ENCODE data around the gene ACP5. TPM values are rescaled to one million over a fixed set of nuclear protein-coding genes. Genes with fewer than 3 reads are reported as not detected.

Gene ACP5
- total RNA-seq, result 0.39 and 1.2 TPM in 2 replicates

DNA sequence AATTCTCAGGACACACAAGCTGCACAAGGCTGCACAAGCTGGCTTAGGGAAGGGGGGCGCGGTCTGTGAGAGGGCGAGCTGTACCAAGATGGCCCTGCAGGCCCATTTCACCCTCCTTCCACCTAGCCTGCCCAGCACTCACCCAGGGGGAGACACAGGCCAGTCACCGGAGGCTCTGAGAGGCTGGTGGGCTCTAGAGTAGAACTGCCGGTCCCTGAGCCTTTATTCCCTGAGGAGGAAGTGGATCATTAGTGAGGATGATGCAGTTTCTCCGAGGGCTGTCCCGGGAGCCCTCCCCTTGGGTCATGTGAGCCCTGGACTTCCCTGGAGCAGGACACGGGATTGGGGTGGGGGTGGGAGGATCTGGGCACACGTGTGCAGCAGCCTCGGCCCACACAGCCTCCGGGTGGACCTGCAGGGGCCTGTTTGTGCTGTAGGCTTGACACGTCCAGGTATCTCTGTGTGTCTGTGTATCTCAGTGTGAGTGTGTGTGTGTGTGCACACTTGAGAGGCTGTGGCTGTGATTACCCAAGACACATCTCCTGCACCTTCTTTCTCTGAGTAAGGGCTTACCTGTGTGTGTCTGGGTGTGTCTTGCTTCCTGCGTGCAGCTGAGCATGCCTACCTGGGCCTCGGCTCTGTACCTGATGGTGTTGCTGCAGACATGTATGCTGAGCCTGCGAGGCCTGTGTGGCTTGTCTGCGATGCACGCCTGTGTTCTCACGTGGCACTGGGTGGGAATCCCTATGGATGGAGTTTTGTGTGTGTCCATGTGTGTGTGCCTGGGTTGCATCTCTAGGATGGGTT lies at the start of gene ACP5:
ACP5 (minus strand) TSS at position 195 of the 807 bp plus-strand sequence. CDS start 328 bp downstream, outside the sequence.

DNA sequence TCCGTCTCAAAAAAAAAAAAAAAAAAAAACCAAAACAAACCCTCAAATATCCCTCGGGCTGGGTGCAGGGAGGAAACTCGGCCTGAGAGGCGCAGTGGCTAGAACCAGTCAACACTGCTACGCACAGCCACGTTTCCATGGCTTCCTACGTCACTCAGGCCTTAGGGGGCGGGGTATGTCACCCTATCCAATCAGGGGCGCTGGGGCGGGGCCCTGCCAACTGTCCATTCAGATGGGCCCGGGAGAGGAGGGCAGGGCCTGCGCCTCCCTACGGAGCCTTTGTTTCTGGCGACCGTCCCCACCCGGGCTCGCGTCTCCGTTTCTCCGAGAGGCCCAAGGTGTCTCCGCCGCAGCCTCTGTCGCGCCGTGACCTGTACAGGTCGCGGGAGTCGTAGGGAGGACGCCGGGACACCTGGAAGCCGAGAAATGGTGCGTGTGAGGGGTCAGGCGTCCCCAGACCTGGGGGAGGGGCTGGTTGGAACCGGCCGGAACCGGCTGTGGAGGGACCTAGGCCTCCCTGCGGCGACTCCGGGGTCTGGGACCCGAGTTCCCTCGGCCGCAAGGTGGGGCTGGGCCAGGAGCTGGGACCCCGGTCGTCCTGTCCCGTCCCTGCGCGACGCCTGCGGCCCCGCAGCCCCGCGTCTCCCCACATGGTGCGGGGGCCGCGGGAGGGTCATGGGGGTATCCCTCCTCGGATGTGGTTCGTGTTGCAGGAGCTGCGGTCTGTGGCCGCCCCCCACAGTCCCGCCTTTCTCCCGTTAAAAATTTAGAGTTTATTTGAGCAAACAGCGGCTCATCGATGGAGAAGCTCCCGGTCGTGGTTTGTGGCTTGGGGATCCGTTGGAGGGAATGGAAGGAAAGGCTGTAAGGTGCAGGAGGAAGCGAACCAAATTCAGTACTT lies 20.0 kb upstream of the ACP5 start, which contains the start of gene ZNF627:
ZNF627 (plus strand) TSS at position 282 of the 901 bp plus-strand sequence; CDS start at position 427, 145 bp downstream.

DNA sequence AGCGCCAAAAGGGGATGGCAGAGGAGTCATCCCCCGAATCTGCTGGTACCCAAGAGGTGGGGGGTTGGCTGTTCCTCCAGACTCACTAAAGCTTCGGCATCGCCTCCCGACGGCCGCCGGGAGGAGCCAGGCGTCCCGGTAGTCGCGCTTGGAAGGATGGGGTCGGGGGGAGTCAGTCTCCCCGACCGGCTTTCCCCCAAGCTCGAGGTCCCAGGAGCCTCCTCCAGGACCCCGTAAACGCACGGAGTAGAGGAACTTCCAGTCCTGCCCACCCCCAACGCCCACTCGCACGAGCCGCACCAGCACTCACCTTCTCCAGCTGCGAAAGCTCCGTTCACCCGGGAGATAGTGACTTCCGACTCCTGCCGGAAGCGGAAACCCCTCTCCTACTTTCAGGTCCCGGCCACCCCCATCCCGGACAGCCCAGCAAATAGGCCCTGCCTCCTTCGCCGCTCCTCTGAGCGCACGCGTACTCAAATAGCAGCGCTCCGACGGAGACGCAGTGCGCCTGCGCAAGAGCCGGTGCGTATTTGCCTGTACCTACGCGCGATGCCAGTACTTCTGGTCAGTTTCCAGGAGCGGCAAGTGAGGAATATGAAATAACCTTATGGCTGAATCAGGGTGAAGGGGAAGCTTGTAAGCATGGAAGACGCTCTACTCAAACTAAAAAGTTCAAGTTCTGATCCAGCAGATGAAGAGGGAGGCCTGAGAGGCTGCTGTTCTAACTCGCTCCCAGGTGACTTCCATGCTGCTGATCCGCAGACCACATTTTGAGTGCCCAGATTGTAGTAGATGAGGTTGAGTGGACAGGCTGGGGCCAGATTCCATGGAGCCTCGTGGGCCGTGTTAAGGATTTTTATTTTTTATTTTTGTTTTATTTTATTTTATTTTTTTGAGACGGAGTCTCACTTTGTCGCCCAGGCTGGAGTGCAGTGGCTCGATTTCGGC lies 18.3 kb downstream of the ACP5 start, which contains the start of gene ELOF1:
ELOF1 (minus strand) TSS at position 350 of the 948 bp plus-strand sequence. CDS start 4,883 bp downstream, outside the sequence.

DNA sequence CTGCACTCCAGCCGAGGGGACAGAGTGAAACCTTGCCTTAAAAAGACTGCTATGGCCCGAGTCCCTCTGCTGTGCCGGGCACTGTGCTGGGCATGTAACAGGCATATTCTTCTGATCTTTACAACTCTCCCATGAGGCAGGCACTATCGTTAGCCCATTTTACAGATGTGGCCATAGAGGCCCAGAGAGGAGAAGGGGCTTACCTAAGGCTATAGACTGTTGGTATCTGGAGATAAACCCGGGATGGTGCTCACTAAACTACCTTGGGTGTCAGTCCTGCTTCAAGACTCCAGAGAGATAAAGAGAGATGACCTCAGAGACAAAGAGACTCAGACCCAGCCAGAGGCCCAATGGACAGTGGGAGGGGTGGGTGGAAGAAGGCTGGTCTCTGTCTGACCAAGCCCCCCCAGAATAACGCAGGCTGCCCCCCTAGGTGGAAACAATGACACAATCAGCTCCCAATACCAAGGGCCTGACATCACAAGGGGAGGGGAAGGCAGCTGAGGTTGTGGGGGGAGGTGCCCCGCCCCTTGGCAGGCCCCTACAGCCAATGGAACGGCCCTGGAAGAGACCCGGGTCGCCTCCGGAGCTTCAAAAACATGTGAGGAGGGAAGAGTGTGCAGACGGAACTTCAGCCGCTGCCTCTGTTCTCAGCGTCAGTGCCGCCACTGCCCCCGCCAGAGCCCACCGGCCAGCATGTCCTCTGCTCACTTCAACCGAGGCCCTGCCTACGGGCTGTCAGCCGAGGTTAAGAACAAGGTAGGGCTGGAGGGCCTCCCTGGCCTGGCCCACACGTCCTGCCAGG lies 39.0 kb downstream of the ACP5 start, which contains the start of gene CNN1:
CNN1 (plus strand) TSS at position 620 of the 805 bp plus-strand sequence; CDS start at position 697, 77 bp downstream.

DNA sequence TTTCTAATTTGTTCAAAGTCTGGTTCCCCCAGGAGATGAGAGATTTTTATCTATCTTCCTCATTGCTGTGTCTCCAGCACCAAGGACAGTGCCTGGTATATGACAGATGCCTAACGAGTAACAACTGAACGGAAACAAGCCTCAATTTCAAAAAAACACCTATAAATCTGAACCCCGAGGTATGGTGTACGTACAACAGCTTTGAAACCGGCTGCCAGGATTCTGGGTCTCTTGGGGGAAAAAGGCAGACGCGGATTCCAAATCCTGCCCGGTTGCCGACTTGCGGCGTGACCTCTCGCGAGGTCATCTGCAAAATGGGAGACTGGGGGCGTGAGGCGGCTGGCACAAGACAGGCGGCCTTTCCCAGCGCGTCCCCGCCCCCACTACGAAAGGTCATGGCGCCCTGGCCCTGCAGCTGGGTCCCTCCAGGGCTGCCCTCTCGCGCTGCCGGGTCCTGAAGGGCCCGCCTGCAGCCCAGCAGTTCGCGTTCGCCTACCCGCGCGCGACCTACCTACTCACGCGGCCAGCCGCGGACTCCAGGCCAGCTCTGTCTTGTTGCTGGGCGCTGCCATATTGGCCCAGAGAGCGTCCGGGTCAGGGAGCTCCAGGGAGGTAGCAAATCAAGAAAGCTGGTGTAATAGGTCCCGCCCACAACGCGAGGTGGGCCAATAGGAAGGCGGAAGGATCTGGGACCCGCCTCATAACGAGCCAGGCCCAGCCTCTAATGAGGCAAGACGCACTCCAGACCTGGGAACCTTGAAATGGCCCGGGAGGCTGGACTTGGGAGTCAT lies 48.7 kb downstream of the ACP5 start, which contains the start of gene ECSIT:
ECSIT (minus strand) TSS at position 584 of the 791 bp plus-strand sequence. CDS start 9,964 bp downstream, outside the sequence.

Other genes starting within 250 kb of the ACP5 start
- gene RAB3D, start 238.0 kb downstream of the ACP5 start, total RNA-seq, result 17.8 and 24.6 TPM in 2 replicates
- 168 and 174 TPM in 2 replicates for gene TMEM205, start 231.4 kb downstream of the ACP5 start, total RNA-seq
- gene CCDC159, start 231.1 kb downstream of the ACP5 start, total RNA-seq, result 10.3 and 28.4 TPM in 2 replicates
- gene PLPPR2, start 222.2 kb downstream of the ACP5 start, total RNA-seq, result 8.4 and 17.1 TPM in 2 replicates
- 2.5 and 3.9 TPM in 2 replicates for gene SWSAP1, start 203.0 kb downstream of the ACP5 start, total RNA-seq
- 6.9 and 7.4 TPM in 2 replicates for gene EPOR, start 193.3 kb downstream of the ACP5 start, total RNA-seq
- 0.67 and 0.94 TPM in 2 replicates for gene RGL3, start 158.3 kb downstream of the ACP5 start, total RNA-seq
- gene ODAD3, start 142.5 kb downstream of the ACP5 start, total RNA-seq, result 0.05 and 0.60 TPM in 2 replicates
- 167 and 174 TPM in 2 replicates for gene PRKCSH, start 142.0 kb downstream of the ACP5 start, total RNA-seq
- gene ELAVL3, start 96.6 kb downstream of the ACP5 start, total RNA-seq, result not detected in 2 replicates
- 5.1 and 9.3 TPM in 2 replicates for gene ZNF653, start 71.8 kb downstream of the ACP5 start, total RNA-seq
- 54.2 and 56.5 TPM in 2 replicates for gene ECSIT, start 48.5 kb downstream of the ACP5 start, total RNA-seq
- gene CNN1, start 38.8 kb downstream of the ACP5 start, total RNA-seq, result 0.20 TPM in 1 of 2 replicates, not detected in the other
- 29.0 and 36.3 TPM in 2 replicates for gene ELOF1, start 18.4 kb downstream of the ACP5 start, total RNA-seq
- 7.1 and 8.8 TPM in 2 replicates for gene ZNF627, start 19.8 kb upstream of the ACP5 start, total RNA-seq
- gene ZNF823, start 161.3 kb upstream of the ACP5 start, total RNA-seq, result 7.4 and 8.0 TPM in 2 replicates
- gene ZNF441, start 189.4 kb upstream of the ACP5 start, total RNA-seq, result 2.8 and 3.0 TPM in 2 replicates
- gene ZNF491, start 220.9 kb upstream of the ACP5 start, total RNA-seq, result 0.64 and 1.4 TPM in 2 replicates
- gene ZNF440, start 236.6 kb upstream of the ACP5 start, total RNA-seq, result 3.6 and 5.1 TPM in 2 replicates